Lower leg skin (tissue), 4 donors: ENCODE measurements around the gene STK10. TPM values are rescaled to one million over a fixed set of nuclear protein-coding genes. Genes with fewer than 3 reads are reported as not detected.

Source experiments
- DNase-seq, 2 donors: peaks; one replicate each; pipeline ENCODE4 v3.0.0-alpha.2; 2019; ENCODE audit warnings: low spot score in 2 of 2
- H3K4me3 ChIP-seq: fragments of 200-600 bp; sonication (generic); 2 replicates; pipeline ENCODE4 v1.5.1; 2017; ENCODE audit warnings: mild to moderate bottlenecking, low read depth; ENCODE audit not compliant: poor library complexity, severe bottlenecking
- POLR2A ChIP-seq, 2 donors: fragments of 450-650 bp; IDR thresholded peaks; one replicate each; pipeline ENCODE4 v1.6.1; 2016 to 2017; ENCODE audit warnings: antibody characterized with exemption in 2 of 2, mild to moderate bottlenecking in 1 of 2, moderate library complexity in 1 of 2
- WGBS, 2 donors: methylation state at CpG; one replicate each; pipeline ENCODE4 v1.1.5; 2018; 5-methylcytosine and 5-hydroxymethylcytosine counted together
- intact Hi-C: fragments of 100-400 bp; cut with DNase I; formaldehyde crosslinking; loops from one replicate; pipeline ENCODE4 v1.15.0; 2023; ENCODE audit warnings: low total_unique reads
- total RNA-seq, 4 donors: library from RNA; depleted of rRNA; stranded (reverse); fragments of >200 nt; gene quantifications; one replicate each; pipeline ENCODE4 v1.1.0, GENCODE V29; 2016
- TF ChIP-seq, protein P1 (sequence below), 3 donors: fragments of 450-650 bp; IDR thresholded peaks; one replicate each; pipeline ENCODE4 v1.5.1; 2016; ENCODE audit warnings: antibody characterized with exemption in 3 of 3, mild to moderate bottlenecking in 3 of 3, moderate library complexity in 2 of 3

The STK10 gene
- total RNA-seq, 4 donors from 2014 or later = 34.4 to 59.8 (median 40.7) TPM

DNA sequence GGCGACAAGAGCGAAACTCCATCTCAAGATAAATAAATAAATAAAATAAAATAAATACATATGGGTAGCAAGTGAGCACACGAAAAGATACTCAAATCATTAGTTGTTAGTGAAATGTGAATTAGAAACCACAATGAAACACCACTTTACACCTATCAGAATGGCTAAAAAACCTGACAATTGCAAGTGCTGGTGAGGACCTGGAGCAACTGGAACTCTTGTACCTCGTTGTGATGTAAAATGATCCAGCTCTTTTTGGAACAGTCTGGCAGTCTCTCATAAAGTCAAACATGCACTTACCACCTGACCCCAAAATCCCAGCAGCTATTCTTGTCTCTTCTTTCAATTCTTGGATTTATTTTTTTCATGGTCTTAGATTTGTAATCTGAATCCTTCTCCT is 112.4 kb downstream of the STK10 start:
- TF ChIP-seq, protein P1, sequence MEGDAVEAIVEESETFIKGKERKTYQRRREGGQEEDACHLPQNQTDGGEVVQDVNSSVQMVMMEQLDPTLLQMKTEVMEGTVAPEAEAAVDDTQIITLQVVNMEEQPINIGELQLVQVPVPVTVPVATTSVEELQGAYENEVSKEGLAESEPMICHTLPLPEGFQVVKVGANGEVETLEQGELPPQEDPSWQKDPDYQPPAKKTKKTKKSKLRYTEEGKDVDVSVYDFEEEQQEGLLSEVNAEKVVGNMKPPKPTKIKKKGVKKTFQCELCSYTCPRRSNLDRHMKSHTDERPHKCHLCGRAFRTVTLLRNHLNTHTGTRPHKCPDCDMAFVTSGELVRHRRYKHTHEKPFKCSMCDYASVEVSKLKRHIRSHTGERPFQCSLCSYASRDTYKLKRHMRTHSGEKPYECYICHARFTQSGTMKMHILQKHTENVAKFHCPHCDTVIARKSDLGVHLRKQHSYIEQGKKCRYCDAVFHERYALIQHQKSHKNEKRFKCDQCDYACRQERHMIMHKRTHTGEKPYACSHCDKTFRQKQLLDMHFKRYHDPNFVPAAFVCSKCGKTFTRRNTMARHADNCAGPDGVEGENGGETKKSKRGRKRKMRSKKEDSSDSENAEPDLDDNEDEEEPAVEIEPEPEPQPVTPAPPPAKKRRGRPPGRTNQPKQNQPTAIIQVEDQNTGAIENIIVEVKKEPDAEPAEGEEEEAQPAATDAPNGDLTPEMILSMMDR (IDR thresholded peaks at IDR 0.05) = no peak
- TF ChIP-seq POLR2A (IDR thresholded peaks at IDR 0.05) = no peak
- no peak overlapping the region for H3K4me3 ChIP-seq
- 96% methylated on average over 4 of the region's 4 CpGs for WGBS, 2 donors
- no peak for DNase-seq
- intact Hi-C loops = no loop called here

DNA sequence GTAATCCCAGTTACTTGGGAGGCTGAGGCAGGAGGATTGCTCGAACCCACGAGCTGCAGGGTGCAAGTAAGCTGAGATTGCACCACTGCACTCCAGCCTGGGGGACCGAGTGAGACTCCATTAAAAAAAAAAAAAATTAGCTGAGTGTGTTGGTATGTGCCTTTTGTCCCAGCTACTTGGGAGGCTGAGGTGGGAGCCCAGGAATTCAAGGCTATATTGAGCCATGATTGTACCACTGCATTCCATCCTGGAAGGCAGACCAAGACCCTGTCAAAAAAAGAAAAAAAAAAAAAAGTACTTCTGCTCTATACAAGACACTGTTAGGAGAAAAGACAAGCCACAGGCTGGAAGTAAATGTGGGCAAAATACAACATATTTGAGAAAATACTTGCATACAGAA is 113.1 kb downstream of the STK10 start:
- WGBS, 2 donors = 92 to 94% methylated on average over 3 of the region's 3 CpGs
- TF ChIP-seq POLR2A (IDR thresholded peaks at IDR 0.05) = no peak
- TF ChIP-seq, protein P1 (IDR thresholded peaks at IDR 0.05) = no peak
- intact Hi-C loops = no loop called here

DNA sequence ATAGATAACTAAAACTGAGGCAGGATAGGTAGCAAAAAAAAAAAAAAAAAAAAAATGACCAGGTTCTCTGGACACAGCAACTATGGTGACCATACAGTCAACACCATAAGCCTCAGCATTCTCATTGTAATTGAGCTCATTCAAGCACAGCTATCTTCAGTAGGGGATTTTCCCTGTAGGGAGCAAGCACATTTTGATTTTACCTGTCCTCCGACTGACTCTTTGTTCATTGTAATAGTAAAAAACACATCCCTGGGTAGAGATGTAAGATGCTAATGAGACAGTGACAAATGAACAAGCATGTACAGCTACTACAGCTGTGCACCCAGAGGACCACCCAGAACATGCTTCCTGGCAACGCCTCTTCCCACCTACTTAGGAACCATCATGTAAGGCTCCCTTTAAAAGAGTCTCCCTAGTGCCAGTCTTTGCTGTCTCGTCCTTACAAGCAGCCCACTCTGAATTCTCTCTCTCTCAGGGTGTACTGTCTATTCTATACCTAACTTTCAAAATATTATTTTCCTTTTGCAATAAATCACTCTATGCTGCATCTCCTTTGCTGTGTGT is 116.6 kb downstream of the STK10 start:
- no peak for DNase-seq
- WGBS, 2 donors = 82 to 90% methylated on average over 3 of the region's 3 CpGs
- intact Hi-C loops = no loop called here
- H3K4me3 ChIP-seq = no peak overlapping the region
- no peak for TF ChIP-seq POLR2A (IDR thresholded peaks at IDR 0.05)
- TF ChIP-seq, protein P1 (IDR thresholded peaks at IDR 0.05) = no peak

More for the DNA sequence above, 113.1 kb downstream of the STK10 start:
- no peak for DNase-seq
- H3K4me3 ChIP-seq = no peak overlapping the region

DNA sequence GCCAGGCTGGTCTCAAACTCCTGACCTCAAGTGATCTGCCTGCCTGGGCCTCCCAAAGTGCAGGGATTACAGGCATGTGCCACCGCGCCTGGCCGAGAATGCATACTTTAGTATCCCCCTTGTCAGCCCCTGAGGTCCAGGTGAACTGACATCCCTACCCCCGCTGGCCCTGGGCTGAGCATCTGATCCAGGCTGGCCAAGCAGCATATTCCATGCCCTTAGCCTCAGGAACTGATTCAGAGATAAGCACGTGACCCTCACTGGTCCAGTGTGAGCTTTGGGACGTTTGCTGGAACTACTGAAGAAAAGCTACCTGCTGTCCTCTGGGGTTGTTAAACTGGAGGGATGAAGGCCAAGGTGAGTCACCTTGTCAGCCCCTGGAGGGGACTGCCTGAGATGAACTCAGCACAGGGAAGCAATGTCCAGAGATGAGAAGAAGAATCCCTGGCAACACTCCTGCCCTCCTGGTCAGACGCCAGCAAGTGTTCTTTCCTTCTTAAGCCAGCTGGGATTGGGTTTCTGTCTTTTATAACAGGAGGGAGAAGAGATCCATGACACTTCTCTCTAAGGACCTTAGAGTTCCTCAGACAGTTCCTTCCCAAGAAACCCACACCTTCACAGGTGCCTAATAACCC is 122.5 kb downstream of the STK10 start:
- DNase-seq = peak in 1 of 2 donors; percentile 80
- WGBS, 2 donors = 82 to 88% methylated on average over 7 of the region's 7 CpGs
- no peak for TF ChIP-seq POLR2A (IDR thresholded peaks at IDR 0.05)
- TF ChIP-seq, protein P1 (IDR thresholded peaks at IDR 0.05) = no peak
- H3K4me3 ChIP-seq = no peak overlapping the region
- intact Hi-C loops = no loop called here

DNA sequence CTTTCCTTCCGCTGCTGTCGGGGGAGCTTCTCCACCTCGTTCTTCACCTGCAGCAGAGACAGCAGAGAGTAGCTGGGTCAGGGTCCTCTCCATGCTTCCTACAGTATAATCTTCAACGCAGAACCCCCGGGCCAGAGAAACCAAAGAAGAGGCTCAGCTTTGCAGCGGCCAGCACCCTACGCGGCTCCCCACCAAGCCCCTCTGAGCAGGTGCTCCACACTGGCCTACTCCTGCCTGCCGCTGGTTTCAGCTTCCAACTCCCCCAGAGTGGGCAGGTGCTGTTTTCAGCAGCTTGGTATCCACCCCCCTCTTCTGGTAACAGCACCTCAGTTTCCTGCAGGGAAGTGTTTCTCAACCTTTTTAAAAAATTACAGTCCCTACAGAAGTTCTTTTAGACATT is 123.3 kb downstream of the STK10 start:
- intact Hi-C loops = no loop called here
- peak in 1 of 2 donors; percentile 59 for DNase-seq
- TF ChIP-seq, protein P1 (IDR thresholded peaks at IDR 0.05) = no peak
- TF ChIP-seq POLR2A (IDR thresholded peaks at IDR 0.05) = no peak
- no peak overlapping the region for H3K4me3 ChIP-seq
- 93 to 96% methylated on average over 9 of the region's 9 CpGs for WGBS, 2 donors
